Ishikawa (cell line): ENCODE measurements around the gene DNAJC22.

ENCODE experiments used
- CEBPB ChIP-seq: IDR thresholded peaks from 2 replicates; pipeline ENCODE4 v1.6.1; 2012
- CREB1 ChIP-seq: IDR thresholded peaks from 2 replicates; pipeline ENCODE4 v1.6.1; 2012; ENCODE audit warnings: low read depth
- EGR1 ChIP-seq: IDR thresholded peaks from 2 replicates; pipeline ENCODE4 v1.6.1; 2012
- EP300 ChIP-seq: IDR thresholded peaks from 2 replicates; pipeline ENCODE4 v1.6.1; 2012; ENCODE audit warnings: borderline replicate concordance
- FOXM1 ChIP-seq: IDR thresholded peaks from 2 replicates; pipeline ENCODE4 v1.6.1; 2012; ENCODE audit warnings: low read depth, borderline replicate concordance
- NFIC ChIP-seq: IDR thresholded peaks from 2 replicates; pipeline ENCODE4 v1.6.1; 2012
- RAD21 ChIP-seq: IDR thresholded peaks from 2 replicates; pipeline ENCODE4 v1.6.1; 2012; ENCODE audit warnings: low read depth
- TAF1 ChIP-seq: IDR thresholded peaks from 2 replicates; pipeline ENCODE4 v1.6.1; 2012; ENCODE audit warnings: low read depth, mild to moderate bottlenecking
- TCF12 ChIP-seq: IDR thresholded peaks from 2 replicates; pipeline ENCODE4 v1.6.1; 2012; ENCODE audit warnings: low read depth
- TEAD4 ChIP-seq: IDR thresholded peaks from 2 replicates; pipeline ENCODE4 v1.6.1; 2012
- YY1 ChIP-seq: IDR thresholded peaks from 2 replicates; pipeline ENCODE4 v1.6.1; 2012; ENCODE audit warnings: low read depth
- ZBTB7A ChIP-seq: IDR thresholded peaks from 2 replicates; pipeline ENCODE4 v1.6.1; 2012; ENCODE audit warnings: low read depth
- TF ChIP-seq, protein P1 (sequence below): IDR thresholded peaks from 2 replicates; pipeline ENCODE4 v1.6.1; 2012; ENCODE audit warnings: low read depth, mild to moderate bottlenecking
- TF ChIP-seq, protein P2 (sequence below): IDR thresholded peaks from 2 replicates; pipeline ENCODE4 v1.6.1; 2012
- TF ChIP-seq, protein P3 (sequence below): IDR thresholded peaks from 2 replicates; pipeline ENCODE4 v1.6.1; 2012

The DNAJC22 gene

DNA sequence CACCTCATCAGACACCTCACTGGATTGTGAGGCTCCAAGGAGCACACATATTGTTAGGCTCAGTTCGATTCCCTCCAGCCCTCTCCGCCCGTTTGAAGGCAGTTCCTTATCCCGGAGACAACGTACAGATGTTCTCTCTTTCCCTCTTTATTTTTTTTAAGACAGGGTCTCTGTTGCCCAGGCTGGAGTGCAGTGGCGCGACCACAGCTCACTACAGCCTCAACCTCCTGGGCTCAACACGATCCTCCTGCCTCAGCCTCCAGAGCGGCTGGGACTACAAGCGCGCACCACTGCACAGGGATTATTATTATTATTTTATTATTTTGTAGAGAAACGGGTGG lies 24.4 kb upstream of the DNAJC22 start:
- no peak for TF ChIP-seq TCF12
- peak; percentile 24; the same call in 1 of the 2 replicates for TF ChIP-seq ZBTB7A

DNA sequence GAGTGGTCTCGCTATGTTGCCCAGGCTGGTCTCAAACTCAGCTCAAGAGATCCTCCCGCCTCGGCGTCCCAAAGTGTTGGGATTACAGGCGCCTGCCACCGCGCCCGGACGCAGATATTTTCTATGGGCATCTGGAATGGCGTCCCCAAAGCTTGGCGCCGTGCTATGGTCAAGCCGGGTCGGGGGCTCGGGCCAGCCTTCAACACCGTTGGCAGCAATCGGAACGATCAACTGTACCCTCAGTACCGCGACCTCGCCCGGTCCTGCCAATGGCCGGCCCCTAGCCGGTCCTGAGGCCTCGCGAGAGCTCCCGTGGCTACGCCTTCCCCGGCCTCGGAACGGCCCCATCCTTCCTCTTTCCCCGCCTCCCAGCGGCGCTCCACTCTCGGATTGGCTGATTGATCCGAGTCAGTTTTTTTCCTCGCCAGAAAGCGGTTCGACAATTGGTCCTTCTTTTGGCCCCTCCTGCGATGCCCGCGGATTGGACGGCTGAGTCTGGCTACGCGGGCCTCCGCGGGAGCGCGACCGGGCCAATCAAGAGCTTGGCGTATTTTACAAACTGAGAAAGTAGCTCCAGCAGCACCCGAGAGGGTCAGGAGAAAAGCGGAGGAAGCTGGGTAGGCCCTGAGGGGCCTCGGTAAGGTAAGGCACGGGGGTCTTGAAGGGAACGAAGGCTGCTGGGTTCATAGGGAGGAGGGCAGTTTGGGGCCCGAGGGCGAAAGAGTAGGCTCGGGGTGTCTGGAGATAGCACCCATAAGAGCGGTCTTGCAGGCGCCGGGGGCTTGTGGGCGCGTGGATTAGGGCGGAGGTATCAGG lies 23.8 kb upstream of the DNAJC22 start, which contains the start of gene TROAP:
TSS of gene TROAP (plus strand) at position 548 of the 816 bp plus-strand sequence. CDS start 354 bp downstream, outside the sequence.
- peak; percentile 100 for TF ChIP-seq FOXM1
- TF ChIP-seq, protein P1, sequence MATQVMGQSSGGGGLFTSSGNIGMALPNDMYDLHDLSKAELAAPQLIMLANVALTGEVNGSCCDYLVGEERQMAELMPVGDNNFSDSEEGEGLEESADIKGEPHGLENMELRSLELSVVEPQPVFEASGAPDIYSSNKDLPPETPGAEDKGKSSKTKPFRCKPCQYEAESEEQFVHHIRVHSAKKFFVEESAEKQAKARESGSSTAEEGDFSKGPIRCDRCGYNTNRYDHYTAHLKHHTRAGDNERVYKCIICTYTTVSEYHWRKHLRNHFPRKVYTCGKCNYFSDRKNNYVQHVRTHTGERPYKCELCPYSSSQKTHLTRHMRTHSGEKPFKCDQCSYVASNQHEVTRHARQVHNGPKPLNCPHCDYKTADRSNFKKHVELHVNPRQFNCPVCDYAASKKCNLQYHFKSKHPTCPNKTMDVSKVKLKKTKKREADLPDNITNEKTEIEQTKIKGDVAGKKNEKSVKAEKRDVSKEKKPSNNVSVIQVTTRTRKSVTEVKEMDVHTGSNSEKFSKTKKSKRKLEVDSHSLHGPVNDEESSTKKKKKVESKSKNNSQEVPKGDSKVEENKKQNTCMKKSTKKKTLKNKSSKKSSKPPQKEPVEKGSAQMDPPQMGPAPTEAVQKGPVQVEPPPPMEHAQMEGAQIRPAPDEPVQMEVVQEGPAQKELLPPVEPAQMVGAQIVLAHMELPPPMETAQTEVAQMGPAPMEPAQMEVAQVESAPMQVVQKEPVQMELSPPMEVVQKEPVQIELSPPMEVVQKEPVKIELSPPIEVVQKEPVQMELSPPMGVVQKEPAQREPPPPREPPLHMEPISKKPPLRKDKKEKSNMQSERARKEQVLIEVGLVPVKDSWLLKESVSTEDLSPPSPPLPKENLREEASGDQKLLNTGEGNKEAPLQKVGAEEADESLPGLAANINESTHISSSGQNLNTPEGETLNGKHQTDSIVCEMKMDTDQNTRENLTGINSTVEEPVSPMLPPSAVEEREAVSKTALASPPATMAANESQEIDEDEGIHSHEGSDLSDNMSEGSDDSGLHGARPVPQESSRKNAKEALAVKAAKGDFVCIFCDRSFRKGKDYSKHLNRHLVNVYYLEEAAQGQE: no peak
- TF ChIP-seq, protein P2, sequence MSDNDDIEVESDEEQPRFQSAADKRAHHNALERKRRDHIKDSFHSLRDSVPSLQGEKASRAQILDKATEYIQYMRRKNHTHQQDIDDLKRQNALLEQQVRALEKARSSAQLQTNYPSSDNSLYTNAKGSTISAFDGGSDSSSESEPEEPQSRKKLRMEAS: peak; percentile 36; the same call in 1 of the 2 replicates
- peak; percentile 87 for TF ChIP-seq YY1
- TF ChIP-seq, protein P3, sequence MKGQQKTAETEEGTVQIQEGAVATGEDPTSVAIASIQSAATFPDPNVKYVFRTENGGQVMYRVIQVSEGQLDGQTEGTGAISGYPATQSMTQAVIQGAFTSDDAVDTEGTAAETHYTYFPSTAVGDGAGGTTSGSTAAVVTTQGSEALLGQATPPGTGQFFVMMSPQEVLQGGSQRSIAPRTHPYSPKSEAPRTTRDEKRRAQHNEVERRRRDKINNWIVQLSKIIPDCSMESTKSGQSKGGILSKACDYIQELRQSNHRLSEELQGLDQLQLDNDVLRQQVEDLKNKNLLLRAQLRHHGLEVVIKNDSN: no peak
- TF ChIP-seq CREB1: peak; percentile 82
- no peak for TF ChIP-seq ZBTB7A
- TF ChIP-seq CEBPB: no peak
- peak; percentile 45; the same call in 1 of the 2 replicates for TF ChIP-seq TCF12
- peak; percentile 81 for TF ChIP-seq TAF1
- TF ChIP-seq TEAD4: 0 out of 2 replicates have a peak, but pooled peaks have one; percentile 11

DNA sequence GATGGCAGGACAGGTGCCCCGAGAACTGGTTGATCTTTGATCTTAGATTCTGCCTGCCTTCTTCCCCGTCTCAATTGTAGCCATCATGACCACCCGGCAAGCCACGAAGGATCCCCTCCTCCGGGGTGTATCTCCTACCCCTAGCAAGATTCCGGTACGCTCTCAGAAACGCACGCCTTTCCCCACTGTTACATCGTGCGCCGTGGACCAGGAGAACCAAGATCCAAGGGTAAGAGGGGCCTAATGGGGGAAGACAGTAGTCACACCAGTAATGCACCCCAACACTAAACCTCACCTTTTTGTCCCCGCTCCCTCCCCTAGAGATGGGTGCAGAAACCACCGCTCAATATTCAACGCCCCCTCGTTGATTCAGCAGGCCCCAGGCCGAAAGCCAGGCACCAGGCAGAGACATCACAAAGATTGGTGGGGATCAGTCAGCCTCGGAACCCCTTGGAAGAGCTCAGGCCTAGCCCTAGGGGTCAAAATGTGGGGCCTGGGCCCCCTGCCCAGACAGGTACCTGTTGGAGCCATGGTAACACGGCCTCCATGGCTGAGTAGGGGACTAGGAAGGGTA lies 23.1 kb upstream of the DNAJC22 start:
- TF ChIP-seq, protein P1: no peak
- TF ChIP-seq TCF12: no peak
- no peak for TF ChIP-seq YY1
- no peak for TF ChIP-seq CREB1
- TF ChIP-seq EGR1: no peak

DNA sequence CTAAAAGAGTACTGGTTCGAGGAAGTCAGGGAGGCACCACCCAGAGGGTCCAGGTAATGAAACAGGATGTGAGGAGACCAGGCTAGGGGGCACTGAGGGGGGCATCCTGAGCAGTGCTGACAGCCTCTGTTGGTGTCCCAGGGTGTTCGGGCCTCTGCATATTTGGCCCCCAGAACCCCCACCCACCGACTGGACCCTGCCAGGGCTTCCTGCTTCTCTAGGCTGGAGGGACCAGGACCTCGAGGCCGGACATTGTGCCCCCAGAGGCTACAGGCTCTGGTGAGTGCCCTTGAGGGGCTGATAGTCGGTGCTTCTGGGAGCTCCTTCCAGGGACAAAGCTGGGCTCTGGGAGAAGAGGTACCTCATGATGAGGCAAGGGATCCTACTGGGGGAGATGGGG lies 21.1 kb upstream of the DNAJC22 start:
- TF ChIP-seq CEBPB (no peak), NFIC (no peak), RAD21 (no peak), ZBTB7A (no peak), EP300 (no peak), TAF1 (no peak)

DNA sequence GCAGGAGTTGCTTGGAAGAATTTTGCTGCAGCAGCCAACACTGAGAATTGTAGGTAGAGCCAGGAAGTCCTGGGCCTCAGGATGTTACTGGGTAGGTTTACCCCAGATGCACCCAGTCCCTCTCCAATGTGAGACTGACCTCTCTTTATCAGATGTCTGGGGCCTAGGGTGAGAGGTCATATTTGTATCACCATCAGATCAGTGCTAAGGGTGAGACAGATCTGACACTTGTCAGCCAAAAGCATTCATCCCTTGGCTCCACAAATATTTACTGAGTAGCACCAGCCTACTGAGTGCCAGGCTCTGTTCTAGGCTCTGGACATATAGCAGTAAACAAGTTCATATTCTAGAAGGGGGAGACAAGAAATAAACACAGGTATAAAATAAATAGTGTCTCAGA lies 19.3 kb upstream of the DNAJC22 start:
- no peak for TF ChIP-seq TCF12
- TF ChIP-seq, protein P2: no peak
- no peak for TF ChIP-seq RAD21
- no peak for TF ChIP-seq EGR1
- TF ChIP-seq TEAD4: no peak
- no peak for TF ChIP-seq ZBTB7A
- TF ChIP-seq NFIC: no peak
- TF ChIP-seq FOXM1: no peak
- TF ChIP-seq EP300: no peak
- no peak for TF ChIP-seq YY1
- TF ChIP-seq TAF1: no peak
- TF ChIP-seq, protein P1: no peak
